Right lobe of liver (tissue), 4 donors: ENCODE data around the gene B4GALT1.

Source experiments
- POLR2A ChIP-seq: fragments of 450-650 bp; IDR thresholded peaks from one replicate; pipeline ENCODE4 v1.6.1; 2017; ENCODE audit warnings: antibody characterized with exemption, mild to moderate bottlenecking
- TF ChIP-seq, protein P1 (sequence below), 4 donors: fragments of 200-600 bp in 3 of 4; fragments of 450-650 bp in 1 of 4; IDR thresholded peaks; one replicate each; pipeline versions ENCODE4 v1.5.1 to v1.8.0; 2016 to 2022; ENCODE audit warnings: antibody characterized with exemption in 4 of 4, mild to moderate bottlenecking in 2 of 4
- donor health status: DM: no; HTN: no; CAD: no.
- donor health status: DM: no; HTN: no; CAD: no.
- donor health status: DM: no; HTN: yes; CAD: no.

DNA sequence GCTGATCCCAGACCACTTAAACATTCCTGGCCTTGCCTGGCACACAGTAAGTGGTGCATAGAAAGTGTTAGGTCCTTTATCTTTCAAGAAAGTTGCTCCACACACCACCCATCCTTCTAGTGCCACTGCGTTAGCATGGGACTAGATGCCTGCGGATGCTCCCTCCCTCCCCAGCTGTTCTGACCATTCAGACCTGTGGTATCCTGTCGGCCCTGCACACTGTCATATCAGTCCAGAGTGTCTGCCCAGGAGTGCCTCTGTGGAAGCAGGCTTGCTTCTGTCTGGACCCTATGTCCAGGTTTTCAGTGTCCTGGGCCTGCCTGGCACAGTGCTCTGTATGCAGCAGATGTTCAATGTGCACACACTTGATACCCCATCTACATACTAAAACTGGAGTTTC, 52.4 kb downstream of the B4GALT1 start:
- TF ChIP-seq, protein P1, sequence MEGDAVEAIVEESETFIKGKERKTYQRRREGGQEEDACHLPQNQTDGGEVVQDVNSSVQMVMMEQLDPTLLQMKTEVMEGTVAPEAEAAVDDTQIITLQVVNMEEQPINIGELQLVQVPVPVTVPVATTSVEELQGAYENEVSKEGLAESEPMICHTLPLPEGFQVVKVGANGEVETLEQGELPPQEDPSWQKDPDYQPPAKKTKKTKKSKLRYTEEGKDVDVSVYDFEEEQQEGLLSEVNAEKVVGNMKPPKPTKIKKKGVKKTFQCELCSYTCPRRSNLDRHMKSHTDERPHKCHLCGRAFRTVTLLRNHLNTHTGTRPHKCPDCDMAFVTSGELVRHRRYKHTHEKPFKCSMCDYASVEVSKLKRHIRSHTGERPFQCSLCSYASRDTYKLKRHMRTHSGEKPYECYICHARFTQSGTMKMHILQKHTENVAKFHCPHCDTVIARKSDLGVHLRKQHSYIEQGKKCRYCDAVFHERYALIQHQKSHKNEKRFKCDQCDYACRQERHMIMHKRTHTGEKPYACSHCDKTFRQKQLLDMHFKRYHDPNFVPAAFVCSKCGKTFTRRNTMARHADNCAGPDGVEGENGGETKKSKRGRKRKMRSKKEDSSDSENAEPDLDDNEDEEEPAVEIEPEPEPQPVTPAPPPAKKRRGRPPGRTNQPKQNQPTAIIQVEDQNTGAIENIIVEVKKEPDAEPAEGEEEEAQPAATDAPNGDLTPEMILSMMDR (IDR thresholded peaks at IDR 0.05), result no peak
- TF ChIP-seq POLR2A, result no peak
